NOMO-1 treated with dmso at 0.1 percent for 144 hours (cell line): ENCODE data around the gene SPSB2.
"Not testable (repeated sequence)": the region's sequence is repeated elsewhere in the genome, so short reads cannot be mapped to it uniquely, and the experiment has no call there.

Experiments
- DNase-seq: peaks from one replicate; lab custom pipeline; 2025; ENCODE audit not compliant: unreplicated experiment; lab: John Stamatoyannopoulos, UW

SPSB2 gene, protein sequence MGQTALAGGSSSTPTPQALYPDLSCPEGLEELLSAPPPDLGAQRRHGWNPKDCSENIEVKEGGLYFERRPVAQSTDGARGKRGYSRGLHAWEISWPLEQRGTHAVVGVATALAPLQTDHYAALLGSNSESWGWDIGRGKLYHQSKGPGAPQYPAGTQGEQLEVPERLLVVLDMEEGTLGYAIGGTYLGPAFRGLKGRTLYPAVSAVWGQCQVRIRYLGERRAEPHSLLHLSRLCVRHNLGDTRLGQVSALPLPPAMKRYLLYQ

DNA sequence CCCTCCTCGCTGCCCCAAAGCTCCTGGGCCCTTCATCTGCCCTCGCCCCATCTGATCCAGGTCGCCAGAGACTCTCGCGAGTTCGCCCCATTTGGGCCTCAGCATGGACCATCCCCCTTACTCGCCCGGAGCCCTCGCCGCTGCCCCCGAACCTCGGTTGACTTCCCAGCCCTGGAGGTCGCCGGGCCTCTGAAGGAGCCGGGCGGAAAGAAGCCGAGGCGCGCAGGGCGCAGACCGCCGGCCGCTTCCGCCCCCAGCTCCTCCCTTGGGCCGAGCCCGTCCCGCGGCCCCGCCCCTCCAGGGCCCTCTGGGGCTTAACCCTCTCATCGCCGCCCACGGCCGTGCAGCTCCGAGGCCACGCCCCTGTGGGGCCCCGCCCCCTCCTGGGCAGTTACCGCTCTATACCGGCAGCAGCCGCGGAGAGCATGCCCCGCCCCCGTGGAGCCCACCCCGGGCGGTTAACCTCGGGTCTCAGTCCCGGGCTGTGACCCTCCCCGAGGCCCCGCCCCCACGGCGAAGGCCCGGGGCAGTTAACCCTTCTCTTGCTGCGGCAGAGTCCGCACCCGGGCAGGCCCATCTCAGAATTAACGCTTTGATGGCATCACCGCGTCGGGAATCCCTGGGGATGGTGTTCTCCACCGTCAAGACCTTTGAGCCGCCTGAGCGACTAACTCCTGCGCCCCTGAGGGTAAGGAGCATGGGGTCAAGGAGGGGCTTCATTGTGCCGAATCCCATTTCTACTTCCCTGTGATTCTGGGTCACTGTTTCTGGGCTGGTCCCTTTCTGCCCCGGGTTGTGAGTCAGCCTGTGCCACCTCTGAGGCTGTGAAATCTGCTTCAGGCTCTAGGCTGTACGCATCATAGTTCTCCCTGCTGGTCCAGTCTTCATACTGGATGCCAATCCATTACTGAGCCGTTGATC lies at the start of gene SPSB2:
Gene SPSB2 (minus strand): TSS at position 210 of the 921 bp plus-strand sequence. CDS start 402 bp downstream, outside the sequence.
- DNase-seq: peak; percentile 93

DNA sequence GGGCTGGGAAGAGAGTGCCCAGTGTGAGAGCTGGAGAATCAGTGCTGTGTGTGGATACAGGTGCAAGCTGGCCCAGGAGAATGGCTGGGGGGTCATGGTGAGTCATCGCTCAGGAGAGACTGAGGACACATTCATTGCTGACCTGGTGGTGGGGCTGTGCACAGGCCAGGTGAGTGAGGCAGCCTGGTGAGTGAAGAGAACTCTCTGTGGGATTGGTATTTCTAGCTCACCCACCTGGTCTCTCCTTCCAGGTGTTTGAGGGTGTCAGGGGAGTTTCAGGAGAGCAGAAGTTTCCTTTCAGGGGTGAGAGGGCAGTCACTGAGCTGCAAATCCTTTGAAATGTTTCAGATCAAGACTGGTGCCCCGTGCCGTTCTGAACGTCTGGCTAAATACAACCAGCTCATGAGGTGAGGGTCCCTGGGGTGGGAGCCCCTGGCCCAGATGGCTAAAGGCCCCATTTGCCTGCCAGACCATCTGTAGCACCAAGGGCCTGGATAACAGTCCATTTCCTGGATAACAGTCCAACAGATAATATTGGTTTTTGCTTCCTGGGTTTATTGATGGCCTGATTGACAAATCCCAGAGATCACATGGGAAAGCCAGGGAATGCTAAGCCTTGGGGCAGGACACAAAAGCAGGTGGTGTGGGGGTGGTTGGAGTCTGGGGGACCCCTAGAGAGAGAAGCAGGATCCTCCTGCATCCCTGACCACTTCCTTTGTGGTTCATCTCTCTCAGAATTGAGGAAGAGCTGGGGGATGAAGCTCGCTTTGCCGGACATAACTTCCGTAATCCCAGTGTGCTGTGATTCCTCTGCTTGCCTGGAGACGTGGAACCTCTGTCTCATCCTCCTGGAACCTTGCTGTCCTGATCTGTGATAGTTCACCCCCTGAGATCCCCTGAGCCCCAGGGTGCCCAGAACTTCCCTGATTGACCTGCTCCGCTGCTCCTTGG lies 49.2 kb upstream of the SPSB2 start:
- no peak for DNase-seq

DNA sequence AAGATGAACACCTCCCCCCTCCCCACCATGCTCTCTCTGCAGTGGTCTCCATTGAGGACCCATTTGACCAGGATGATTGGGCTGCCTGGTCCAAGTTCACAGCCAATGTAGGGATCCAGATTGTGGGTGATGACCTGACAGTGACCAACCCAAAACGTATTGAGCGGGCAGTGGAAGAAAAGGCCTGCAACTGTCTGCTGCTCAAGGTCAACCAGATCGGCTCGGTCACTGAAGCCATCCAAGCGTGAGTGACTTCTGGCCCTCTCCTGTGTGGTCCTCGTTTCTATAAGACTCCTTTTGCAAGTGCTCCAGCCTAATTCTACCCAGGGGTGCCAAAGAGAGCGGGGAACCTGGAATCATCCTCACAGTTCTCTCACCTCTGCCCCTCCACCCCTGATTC lies 48.4 kb upstream of the SPSB2 start:
- DNase-seq: no peak

DNA sequence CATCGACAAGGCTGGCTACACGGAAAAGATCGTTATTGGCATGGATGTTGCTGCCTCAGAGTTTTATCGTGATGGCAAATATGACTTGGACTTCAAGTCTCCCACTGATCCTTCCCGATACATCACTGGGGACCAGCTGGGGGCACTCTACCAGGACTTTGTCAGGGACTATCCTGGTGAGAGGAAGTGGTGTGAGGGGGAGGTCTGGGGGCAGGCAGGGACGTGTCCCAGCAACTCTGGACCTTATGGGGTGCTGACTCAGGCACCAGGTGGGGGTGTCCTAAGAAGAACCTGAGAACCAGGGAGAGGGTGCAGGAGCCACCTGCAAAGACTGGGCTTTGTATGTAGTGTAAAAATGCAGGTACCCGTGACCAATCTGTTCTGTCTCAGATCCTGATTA lies 46.5 kb upstream of the SPSB2 start:
- no peak for DNase-seq

DNA sequence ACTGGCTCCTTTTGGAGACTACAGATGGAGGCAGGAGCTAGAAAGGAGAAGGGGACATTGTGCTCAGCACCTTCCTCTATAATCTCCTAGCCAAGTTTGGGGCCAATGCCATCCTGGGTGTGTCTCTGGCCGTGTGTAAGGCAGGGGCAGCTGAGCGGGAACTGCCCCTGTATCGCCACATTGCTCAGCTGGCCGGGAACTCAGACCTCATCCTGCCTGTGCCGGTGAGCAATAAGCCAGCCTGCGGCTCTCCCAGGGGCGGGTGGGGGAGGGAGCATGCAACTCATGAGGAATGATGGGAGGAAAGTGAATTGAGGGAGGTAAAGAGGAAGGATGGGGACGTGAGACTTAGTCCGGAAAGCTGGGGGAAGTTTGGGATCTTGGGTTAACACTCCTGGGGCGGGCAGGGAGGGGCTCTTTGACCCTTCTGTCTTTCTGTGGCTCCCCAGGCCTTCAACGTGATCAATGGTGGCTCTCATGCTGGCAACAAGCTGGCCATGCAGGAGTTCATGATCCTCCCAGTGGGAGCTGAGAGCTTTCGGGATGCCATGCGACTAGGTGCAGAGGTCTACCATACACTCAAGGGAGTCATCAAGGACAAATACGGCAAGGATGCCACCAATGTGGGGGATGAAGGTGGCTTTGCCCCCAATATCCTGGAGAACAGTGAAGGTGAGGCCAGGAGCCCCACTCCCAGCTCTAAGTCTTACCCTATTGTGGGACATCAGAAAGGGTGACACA lies 44.6 kb upstream of the SPSB2 start:
- DNase-seq: no peak

DNA sequence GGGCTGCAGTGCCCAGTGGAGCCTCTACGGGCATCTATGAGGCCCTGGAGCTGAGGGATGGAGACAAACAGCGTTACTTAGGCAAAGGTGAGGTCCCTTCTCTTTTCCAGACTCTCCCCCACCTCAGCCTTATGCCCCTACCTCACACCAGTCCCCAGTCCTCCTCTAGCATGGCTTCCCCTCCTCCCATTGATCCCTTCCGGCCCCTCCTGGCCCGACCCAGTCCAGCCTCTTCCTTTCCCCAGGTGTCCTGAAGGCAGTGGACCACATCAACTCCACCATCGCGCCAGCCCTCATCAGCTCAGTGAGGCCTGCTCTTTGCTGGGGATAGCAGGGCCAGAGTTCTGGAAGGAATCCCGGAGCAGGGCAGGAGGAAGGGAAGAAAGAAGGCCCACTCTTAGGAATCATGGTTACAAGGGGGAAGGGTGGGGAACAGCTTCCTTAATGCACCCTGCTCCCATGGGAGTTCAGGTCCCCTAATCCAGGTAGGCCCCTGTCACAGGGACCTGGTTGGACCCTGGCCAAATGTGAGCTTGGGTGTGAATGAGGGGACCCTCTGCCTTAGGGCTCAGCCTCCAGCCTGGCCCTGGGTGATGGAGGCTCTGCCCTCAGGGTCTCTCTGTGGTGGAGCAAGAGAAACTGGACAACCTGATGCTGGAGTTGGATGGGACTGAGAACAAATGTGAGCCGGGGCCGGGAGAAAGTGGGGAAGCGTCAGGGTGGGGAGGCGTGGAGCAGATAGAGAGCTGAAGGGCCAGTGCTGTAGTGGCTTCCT lies 43.5 kb upstream of the SPSB2 start:
- no peak for DNase-seq

DNA sequence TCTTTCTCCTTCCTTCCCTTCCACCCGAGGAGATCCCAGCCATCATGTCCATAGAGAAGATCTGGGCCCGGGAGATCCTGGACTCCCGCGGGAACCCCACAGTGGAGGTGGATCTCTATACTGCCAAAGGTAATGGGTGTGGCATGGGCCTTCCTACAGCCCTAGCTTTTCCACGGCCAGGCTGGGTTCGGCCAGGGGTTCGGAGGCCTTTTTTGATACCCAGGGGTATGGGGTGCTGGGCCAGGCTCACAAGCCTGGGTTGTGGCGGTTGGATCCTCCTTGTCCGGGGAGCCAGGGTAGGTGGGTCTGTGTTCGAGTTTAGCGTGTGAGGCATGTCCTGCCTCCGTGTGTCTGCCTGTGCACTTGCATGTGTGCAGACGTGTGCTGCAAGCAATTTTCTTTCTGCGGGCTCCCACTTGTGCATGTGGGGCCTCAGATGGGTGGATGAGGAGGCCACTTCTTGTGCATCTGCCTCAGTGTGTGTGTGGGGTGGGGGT lies 42.7 kb upstream of the SPSB2 start:
- no peak for DNase-seq

DNA sequence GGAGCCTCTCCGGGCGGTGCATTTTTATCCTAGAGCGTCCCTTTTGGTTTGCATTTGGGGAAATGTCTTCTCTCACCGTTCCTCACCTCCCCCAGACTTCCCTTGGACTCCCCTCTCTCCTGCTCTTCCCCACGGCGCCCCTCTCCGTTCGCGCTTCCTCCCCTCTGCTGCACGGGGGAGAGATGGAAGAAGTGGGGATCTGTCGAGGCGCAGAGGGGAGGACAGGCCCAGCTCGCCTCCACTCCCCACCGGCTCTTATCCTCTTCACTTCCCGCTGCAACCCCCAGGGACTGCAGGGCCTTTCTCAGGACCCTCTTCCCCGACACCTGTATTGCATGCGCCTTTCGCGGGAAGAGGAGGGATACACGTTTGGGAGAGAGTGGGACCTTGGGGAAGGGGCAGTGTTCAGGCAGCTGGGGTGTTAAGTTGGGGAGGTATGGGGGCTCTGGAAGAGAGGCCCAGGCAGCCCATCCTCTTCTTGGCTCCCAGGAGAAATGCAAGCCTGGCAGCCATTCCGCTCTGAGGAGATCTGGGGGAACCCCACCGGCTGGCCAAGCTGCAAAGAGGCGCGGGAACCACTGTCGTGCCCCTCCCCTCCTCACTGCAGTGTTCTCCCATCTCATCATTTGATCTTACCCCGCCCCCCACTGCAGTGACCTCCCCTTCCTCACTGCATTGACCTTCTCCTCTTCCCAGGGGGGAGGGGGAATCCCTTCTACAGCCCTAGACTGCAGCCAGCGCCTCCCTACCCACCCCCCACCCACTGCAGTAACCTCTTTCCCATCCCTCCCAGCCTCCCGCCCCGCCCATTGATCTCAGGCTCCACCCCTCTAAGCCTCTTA lies 42.1 kb upstream of the SPSB2 start:
- no peak for DNase-seq

DNA sequence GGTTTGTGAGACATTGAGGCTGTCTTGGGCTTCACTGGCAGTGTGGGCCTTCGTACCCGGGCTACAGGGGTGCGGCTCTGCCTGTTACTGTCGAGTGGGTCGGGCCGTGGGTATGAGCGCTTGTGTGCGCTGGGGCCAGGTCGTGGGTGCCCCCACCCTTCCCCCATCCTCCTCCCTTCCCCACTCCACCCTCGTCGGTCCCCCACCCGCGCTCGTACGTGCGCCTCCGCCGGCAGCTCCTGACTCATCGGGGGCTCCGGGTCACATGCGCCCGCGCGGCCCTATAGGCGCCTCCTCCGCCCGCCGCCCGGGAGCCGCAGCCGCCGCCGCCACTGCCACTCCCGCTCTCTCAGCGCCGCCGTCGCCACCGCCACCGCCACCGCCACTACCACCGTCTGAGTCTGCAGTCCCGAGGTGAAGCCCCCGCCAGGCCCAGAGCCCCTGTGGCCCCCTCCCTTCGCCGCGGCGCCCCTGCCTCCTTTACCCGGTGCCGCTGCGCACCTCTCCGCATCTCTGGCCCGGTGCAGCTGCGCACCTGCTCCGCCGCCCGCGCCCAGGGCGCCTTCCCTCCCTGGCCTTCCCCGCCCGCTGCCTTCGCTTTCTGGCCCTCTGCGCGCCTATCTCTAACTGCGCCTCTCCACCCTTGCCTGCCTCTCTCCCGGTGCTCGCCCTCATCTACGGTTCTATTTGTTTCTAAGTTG lies 41.3 kb upstream of the SPSB2 start, which contains the start of gene ENO2:
Gene ENO2 (plus strand): TSS at position 335 of the 701 bp plus-strand sequence. CDS start 1,253 bp downstream, outside the sequence.
- DNase-seq: peak; percentile 23

DNA sequence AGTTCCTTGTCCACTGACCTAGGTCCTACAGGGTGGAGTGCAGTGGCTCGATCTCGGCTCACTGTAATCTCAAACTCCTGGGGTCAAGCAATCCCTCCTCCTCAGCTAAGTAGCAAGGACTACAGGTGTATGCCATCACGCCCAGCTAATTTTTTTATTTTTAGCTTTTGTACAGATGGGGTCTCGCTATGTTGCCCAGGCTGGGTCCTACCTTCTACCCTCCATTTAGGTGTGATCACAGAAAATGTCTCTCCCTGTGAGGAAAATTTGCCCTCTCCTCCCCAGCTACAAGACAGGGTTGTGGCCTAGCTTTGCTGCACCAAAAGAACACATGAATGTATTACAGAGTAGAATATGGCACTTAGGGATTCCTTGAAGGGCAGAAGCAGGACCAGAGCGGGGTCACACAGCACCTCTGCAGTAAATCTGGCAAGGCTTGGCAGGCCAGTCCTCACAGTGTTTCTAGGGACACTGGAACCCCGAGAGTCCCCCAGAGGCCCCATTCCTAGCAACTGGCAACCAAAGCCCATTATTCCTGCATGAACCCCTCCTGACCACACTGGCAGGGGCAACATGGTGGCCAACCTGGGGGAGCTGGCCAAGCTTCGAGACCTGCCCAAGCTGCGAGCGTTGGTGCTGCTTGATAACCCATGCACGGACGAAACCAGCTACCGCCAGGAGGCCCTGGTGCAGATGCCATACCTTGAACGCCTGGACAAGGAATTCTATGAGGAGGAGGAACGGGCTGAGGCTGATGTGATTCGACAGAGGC lies 39.2 kb upstream of the SPSB2 start:
- no peak for DNase-seq

DNA sequence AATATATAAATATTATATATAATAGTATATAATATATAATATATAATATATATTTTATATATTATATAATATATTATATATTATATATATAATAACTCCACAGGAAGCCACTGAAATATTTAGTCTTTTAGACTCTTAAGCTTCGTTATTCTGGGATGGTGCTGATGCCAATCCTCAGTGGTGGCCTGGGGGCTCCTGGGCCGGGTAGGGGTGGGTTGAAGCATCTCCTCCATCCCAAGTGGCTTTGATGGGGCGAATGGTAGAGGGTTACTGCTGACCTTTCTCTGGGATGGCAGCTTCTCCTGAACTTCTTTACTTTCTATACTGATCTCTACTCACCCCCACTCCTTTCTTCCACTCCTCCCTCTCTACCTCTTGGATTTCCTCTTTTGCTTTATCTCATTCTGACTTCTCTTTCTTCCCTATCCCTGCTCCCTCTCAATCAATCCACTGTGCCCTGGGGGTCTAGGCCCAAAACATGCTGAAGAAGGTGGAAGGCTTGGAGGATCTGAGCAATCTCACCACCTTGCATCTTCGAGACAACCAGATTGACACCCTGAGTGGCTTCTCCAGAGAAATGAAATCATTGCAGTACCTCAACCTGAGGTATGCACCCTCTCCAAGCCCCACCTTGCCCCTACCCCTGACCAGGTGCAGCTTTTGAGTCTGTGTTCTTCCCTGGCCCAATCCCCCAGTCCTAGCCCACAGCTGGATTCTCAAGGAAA lies 36.5 kb upstream of the SPSB2 start:
- peak; percentile 20 for DNase-seq

DNA sequence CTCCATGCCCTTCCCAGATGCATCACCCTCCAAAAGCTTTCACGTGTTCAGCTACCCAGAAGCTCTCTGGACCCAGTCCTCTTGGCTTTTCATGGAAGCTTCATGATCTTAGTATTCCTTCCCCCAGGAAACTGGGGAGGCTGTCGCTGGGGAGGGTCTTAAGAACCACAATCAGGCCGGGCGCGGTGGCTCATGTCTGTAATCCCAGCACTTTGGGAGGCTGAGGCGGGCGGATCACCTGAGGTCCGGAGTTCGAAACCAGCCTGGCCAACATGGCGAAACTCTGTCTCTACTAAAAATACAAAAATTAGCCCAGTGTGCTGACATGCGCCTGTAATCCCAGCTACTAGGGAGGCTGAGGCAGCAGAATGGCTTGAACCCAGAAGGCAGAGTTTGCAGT lies 35.0 kb upstream of the SPSB2 start:
- not testable (repeated sequence) for DNase-seq

DNA sequence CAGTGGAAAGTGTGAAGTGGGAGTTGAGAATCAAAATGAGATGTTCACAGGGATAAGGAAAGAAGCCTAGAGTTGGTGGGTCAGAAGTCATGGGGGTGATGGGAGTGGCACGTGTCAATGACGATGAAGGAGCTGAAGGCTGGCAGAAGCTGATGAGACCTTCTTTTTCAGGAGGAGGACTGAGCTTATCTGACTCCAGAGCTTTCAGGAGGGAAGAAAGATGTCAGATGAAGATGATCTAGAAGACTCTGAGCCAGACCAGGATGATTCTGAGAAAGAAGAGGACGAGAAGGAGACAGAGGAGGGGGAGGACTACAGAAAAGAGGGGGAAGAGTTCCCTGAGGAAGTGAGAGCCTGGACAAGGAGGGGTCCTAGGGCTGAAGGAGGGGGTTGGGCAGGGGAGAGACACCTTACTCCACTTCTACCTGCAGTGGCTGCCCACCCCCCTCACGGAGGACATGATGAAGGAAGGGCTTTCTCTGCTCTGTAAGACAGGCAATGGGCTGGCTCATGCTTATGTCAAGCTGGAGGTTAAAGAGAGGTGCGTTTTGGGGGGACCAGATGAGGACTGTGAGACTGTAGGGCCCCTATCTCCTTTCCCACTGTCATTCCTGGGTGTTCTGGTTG lies 32.4 kb upstream of the SPSB2 start:
- no peak for DNase-seq

DNA sequence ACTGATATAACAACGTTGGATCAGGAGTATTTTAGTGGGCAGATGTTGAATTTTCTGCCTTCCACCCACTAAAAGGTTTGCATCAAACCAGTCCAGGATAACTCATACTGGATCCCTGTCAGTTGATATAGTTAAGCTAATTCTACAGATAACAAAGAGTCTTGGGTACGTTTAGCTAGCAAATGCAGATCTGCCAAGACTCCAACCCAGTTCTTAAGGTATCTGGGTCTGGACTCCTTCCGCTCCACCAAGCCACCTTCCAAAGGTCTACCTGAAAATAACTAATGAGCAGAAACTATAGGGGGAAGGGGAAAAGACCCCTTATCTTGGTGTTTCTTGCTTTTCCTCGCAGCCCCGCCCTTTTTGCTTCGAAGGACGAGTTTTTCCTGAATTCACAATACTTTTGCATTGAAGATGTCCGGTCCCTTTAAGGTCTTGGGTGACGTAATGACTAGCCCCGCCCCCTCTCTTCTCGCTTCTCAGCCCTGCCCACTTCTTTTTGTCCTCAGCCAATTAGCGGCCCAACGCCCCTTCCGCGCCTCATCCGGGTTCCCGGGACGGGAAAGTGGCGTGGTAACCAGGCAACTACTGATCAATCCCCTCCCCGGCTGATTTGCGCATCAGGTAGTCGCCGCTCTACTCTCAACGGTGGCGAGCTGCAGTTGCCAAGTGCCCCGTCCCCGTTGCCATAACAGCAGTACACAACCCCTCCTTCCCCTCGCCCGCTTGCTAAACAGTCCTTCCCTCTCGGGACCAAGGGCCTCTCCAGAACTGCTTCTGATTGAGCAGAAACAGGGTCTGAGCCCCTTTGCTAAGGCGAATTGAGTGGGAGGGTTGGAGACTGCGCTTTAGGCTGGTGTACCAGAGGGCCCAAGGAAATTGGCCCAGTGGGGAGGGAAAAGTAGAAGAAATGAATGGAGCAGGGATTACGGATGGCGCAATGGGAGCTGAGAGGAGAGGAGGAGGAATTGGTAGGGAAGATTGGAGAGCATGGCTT lies 31.5 kb upstream of the SPSB2 start, which contains the start of gene LRRC23:
Gene LRRC23 (plus strand): TSS at position 543 of the 997 bp plus-strand sequence. CDS start 812 bp downstream, outside the sequence.
- peak; percentile 86 for DNase-seq

DNA sequence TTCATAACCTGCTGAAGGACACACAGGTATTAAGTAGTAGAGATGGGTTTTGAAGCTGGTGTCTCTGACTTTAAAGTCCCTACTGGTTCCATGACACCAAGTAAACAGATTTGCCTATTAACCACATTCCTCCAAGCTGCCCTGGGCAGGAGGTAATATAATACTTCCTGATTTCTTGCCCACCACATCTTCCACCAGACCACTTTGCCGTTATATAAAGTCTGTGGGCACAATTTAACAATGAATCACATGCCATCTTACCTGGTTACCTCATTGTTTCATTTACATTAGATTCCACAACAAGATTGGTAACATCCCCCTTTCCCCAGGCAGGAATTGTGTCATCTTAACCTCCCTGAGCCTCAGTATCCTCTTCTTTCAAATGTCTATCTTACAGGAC lies 30.6 kb upstream of the SPSB2 start:
- DNase-seq: no peak
